Central memory CD8-positive, alpha-beta T cell (primary cell): ENCODE results near the gene INPP5D.
"Not testable (repeated sequence)": the region's sequence is repeated elsewhere in the genome, so short reads cannot be mapped to it uniquely, and the experiment has no call there.

Experiments used
- ATAC-seq: fragments of 150-1000 bp; cut with Tn5 transposase; replicated peaks from 2 replicates; pipeline ENCODE4 v1.10.0; 2022; ENCODE audit warnings: mild to moderate bottlenecking, moderate FRiP score, moderate number of reproducible peaks; ENCODE audit not compliant: poor library complexity, severe bottlenecking; ENCODE audit errors: extremely low read depth
- DNase-seq, 2 donors: peaks; one replicate each; pipeline ENCODE4 v3.0.0; 2021; ENCODE audit warnings: low spot score in 2 of 2
- H3K27ac Mint-ChIP-seq: one replicate; pipeline ENCODE4 v1.8.0; 2022; ENCODE audit warnings: low read depth, mild to moderate bottlenecking, moderate library complexity, mixed read lengths
- H3K27me3 Mint-ChIP-seq: one replicate; pipeline ENCODE4 v1.8.0; 2022; ENCODE audit warnings: mixed read lengths
- H3K36me3 Mint-ChIP-seq: one replicate; pipeline ENCODE4 v1.8.0; 2022; ENCODE audit warnings: mild to moderate bottlenecking, moderate library complexity, mixed read lengths; ENCODE audit not compliant: insufficient read depth
- H3K4me1 Mint-ChIP-seq: one replicate; pipeline ENCODE4 v1.8.0; 2022; ENCODE audit warnings: mixed read lengths
- H3K4me3 Mint-ChIP-seq: one replicate; pipeline ENCODE4 v1.8.0; 2022; ENCODE audit warnings: mild to moderate bottlenecking, moderate library complexity, mixed read lengths
- H3K9me3 Mint-ChIP-seq: one replicate; pipeline ENCODE4 v1.8.0; 2022; ENCODE audit warnings: mixed read lengths

The INPP5D gene

GRCh38 chr2:233143700-233144331 is 83.7 kb downstream of the INPP5D start:
- H3K27me3 Mint-ChIP-seq, result no peaks in the 10 kb centered on the region
- ATAC-seq (no peak), DNase-seq (no peak)
- peaks cover 55% of the 10 kb centered on the region for H3K4me1 Mint-ChIP-seq
- peaks cover 81% of the 10 kb centered on the region for H3K36me3 Mint-ChIP-seq
- H3K9me3 Mint-ChIP-seq, result no peaks in the 10 kb centered on the region
- peak overlapping the region; percentile 82 for H3K27ac Mint-ChIP-seq
- peak overlapping the region; percentile 15 for H3K4me3 Mint-ChIP-seq

GRCh38 chr2:233145726-233146125 is 85.6 kb downstream of the INPP5D start:
- DNase-seq (no peak), ATAC-seq (no peak)
- H3K36me3 Mint-ChIP-seq, result peaks cover 86% of the 10 kb centered on the region
- peaks cover 50% of the 10 kb centered on the region for H3K4me1 Mint-ChIP-seq
- H3K4me3 Mint-ChIP-seq, result no peak overlapping the region
- no peaks in the 10 kb centered on the region for H3K27me3 Mint-ChIP-seq
- no peaks in the 10 kb centered on the region for H3K9me3 Mint-ChIP-seq
- H3K27ac Mint-ChIP-seq, result peak overlapping the region; percentile 82

- no peaks in the 10 kb centered on the region for H3K9me3 Mint-ChIP-seq
- peaks cover 45% of the 10 kb centered on the region for H3K4me1 Mint-ChIP-seq
- peaks cover 81% of the 10 kb centered on the region for H3K36me3 Mint-ChIP-seq
- no peak for DNase-seq
- no peaks in the 10 kb centered on the region for H3K27me3 Mint-ChIP-seq
- no peak overlapping the region for H3K4me3 Mint-ChIP-seq
- no peak for ATAC-seq
- no peak overlapping the region for H3K27ac Mint-ChIP-seq
Measured at GRCh38 chr2:233146194-233146593, 86.1 kb downstream of the INPP5D start.

GRCh38 chr2:233147136-233147828 is 87.1 kb downstream of the INPP5D start:
- H3K27ac Mint-ChIP-seq, result no peak overlapping the region
- DNase-seq (no peak), ATAC-seq (no peak)
- no peaks in the 10 kb centered on the region for H3K27me3 Mint-ChIP-seq
- H3K9me3 Mint-ChIP-seq, result no peaks in the 10 kb centered on the region
- peaks cover 34% of the 10 kb centered on the region for H3K4me1 Mint-ChIP-seq
- no peak overlapping the region for H3K4me3 Mint-ChIP-seq
- peaks cover 84% of the 10 kb centered on the region for H3K36me3 Mint-ChIP-seq

GRCh38 chr2:233147829-233148167 is 87.7 kb downstream of the INPP5D start:
- Mint-ChIP-seq H3K4me1 (peaks cover 34% of the 10 kb centered on the region), H3K27ac (peak overlapping the region; percentile 26), H3K9me3 (no peaks in the 10 kb centered on the region), H3K4me3 (no peak overlapping the region), H3K36me3 (peaks cover 83% of the 10 kb centered on the region), H3K27me3 (no peaks in the 10 kb centered on the region)
- DNase-seq (no peak), ATAC-seq (no peak)

GRCh38 chr2:233148354-233148753 is 88.2 kb downstream of the INPP5D start:
- ATAC-seq, result no peak

GRCh38 chr2:233152541-233152940 is 92.4 kb downstream of the INPP5D start:
- ATAC-seq (no peak), DNase-seq (no peak)
- peaks cover 31% of the 10 kb centered on the region for H3K4me1 Mint-ChIP-seq
- H3K36me3 Mint-ChIP-seq, result peaks cover 74% of the 10 kb centered on the region
- H3K4me3 Mint-ChIP-seq, result no peak overlapping the region
- H3K9me3 Mint-ChIP-seq, result no peaks in the 10 kb centered on the region
- no peaks in the 10 kb centered on the region for H3K27me3 Mint-ChIP-seq
- H3K27ac Mint-ChIP-seq, result peak overlapping the region; percentile 44

More at GRCh38 chr2:233148354-233148753, 88.2 kb downstream of the INPP5D start:
- DNase-seq, result no peak
- H3K9me3 Mint-ChIP-seq, result no peaks in the 10 kb centered on the region
- peak overlapping the region; percentile 26 for H3K27ac Mint-ChIP-seq
- H3K4me3 Mint-ChIP-seq, result no peak overlapping the region
- peaks cover 34% of the 10 kb centered on the region for H3K4me1 Mint-ChIP-seq
- H3K27me3 Mint-ChIP-seq, result no peaks in the 10 kb centered on the region
- H3K36me3 Mint-ChIP-seq, result peaks cover 80% of the 10 kb centered on the region

GRCh38 chr2:233153146-233153798 is 93.1 kb downstream of the INPP5D start:
- no peak for ATAC-seq
- H3K4me1 Mint-ChIP-seq, result peaks cover 33% of the 10 kb centered on the region
- peaks cover 74% of the 10 kb centered on the region for H3K36me3 Mint-ChIP-seq
- DNase-seq, result no peak
- H3K27me3 Mint-ChIP-seq, result no peaks in the 10 kb centered on the region
- H3K9me3 Mint-ChIP-seq, result no peaks in the 10 kb centered on the region
- peak overlapping the region; percentile 52 for H3K27ac Mint-ChIP-seq
- H3K4me3 Mint-ChIP-seq, result no peak overlapping the region

GRCh38 chr2:233156001-233156400 is 95.9 kb downstream of the INPP5D start:
- DNase-seq (no peak), ATAC-seq (no peak)
- Mint-ChIP-seq H3K9me3 (no peaks in the 10 kb centered on the region), H3K36me3 (peaks cover 75% of the 10 kb centered on the region), H3K27me3 (no peaks in the 10 kb centered on the region), H3K4me1 (peaks cover 32% of the 10 kb centered on the region), H3K4me3 (no peak overlapping the region), H3K27ac (peak overlapping the region; percentile 79)

- not testable (repeated sequence) for ATAC-seq, H3K4me3 Mint-ChIP-seq, H3K9me3 Mint-ChIP-seq, H3K27me3 Mint-ChIP-seq, DNase-seq
- H3K4me1 Mint-ChIP-seq, result peaks cover 32% of the 10 kb centered on the region
- H3K27ac Mint-ChIP-seq, result peak overlapping the region; percentile 79
- H3K36me3 Mint-ChIP-seq, result peaks cover 78% of the 10 kb centered on the region
Measured at GRCh38 chr2:233156461-233156860, 96.3 kb downstream of the INPP5D start.

GRCh38 chr2:233161730-233162129 is 101.6 kb downstream of the INPP5D start:
- Mint-ChIP-seq H3K4me1 (peaks cover 7% of the 10 kb centered on the region), H3K27ac (no peak overlapping the region), H3K36me3 (peaks cover 54% of the 10 kb centered on the region), H3K9me3 (no peaks in the 10 kb centered on the region), H3K27me3 (no peaks in the 10 kb centered on the region), H3K4me3 (no peak overlapping the region)
- DNase-seq, result no peak
- ATAC-seq, result no peak

- Mint-ChIP-seq H3K27ac (no peak overlapping the region), H3K27me3 (no peaks in the 10 kb centered on the region)
Measured at GRCh38 chr2:233162770-233163169, 102.6 kb downstream of the INPP5D start.

More at GRCh38 chr2:233162770-233163169, 102.6 kb downstream of the INPP5D start:
- ATAC-seq (no peak), DNase-seq (no peak)
- Mint-ChIP-seq H3K36me3 (peaks cover 54% of the 10 kb centered on the region), H3K4me3 (no peak overlapping the region), H3K4me1 (peaks cover 5% of the 10 kb centered on the region), H3K9me3 (no peaks in the 10 kb centered on the region)
